Lower leg skin (tissue), 3 donors: ENCODE measurements around the gene SLC15A5.

Source experiments
- POLR2A ChIP-seq, 2 donors: fragments of 450-650 bp; IDR thresholded peaks; one replicate each; pipeline ENCODE4 v1.6.1; 2016 to 2017; ENCODE audit warnings: antibody characterized with exemption in 2 of 2, mild to moderate bottlenecking in 1 of 2, moderate library complexity in 1 of 2
- TF ChIP-seq, protein P1 (sequence below), 3 donors: fragments of 450-650 bp; IDR thresholded peaks; one replicate each; pipeline ENCODE4 v1.5.1; 2016; ENCODE audit warnings: antibody characterized with exemption in 3 of 3, mild to moderate bottlenecking in 3 of 3, moderate library complexity in 2 of 3

- TF ChIP-seq, protein P1, sequence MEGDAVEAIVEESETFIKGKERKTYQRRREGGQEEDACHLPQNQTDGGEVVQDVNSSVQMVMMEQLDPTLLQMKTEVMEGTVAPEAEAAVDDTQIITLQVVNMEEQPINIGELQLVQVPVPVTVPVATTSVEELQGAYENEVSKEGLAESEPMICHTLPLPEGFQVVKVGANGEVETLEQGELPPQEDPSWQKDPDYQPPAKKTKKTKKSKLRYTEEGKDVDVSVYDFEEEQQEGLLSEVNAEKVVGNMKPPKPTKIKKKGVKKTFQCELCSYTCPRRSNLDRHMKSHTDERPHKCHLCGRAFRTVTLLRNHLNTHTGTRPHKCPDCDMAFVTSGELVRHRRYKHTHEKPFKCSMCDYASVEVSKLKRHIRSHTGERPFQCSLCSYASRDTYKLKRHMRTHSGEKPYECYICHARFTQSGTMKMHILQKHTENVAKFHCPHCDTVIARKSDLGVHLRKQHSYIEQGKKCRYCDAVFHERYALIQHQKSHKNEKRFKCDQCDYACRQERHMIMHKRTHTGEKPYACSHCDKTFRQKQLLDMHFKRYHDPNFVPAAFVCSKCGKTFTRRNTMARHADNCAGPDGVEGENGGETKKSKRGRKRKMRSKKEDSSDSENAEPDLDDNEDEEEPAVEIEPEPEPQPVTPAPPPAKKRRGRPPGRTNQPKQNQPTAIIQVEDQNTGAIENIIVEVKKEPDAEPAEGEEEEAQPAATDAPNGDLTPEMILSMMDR (IDR thresholded peaks at IDR 0.05): no peak
- no peak for TF ChIP-seq POLR2A (IDR thresholded peaks at IDR 0.05)
Observed at GRCh38 chr12:16198884-16199283, 78.6 kb downstream of the SLC15A5 start.
